Stomach (tissue), 4 donors: ENCODE measurements around the gene KLK14.

Source experiments
- CTCF ChIP-seq, 7 experiments: fragments of 450-650 bp in 4 of 7; fragments of 200-600 bp in 3 of 7; sonication (generic) in 3 of 7; IDR thresholded peaks; one replicate each; pipeline ENCODE4 v1.5.1; 2016 to 2019; ENCODE audit warnings: antibody characterized with exemption in 7 of 7, control low read depth in 2 of 7, mild to moderate bottlenecking in 1 of 7
- EP300 ChIP-seq: sonication (generic); formaldehyde crosslinking; IDR thresholded peaks from one replicate; pipeline ENCODE4 v1.6.1; 2017; ENCODE audit warnings: antibody characterized with exemption
- POLR2A ChIP-seq, 4 donors: fragments of 450-650 bp; IDR thresholded peaks; one replicate each; pipeline ENCODE4 v1.6.1; 2016; ENCODE audit warnings: antibody characterized with exemption in 4 of 4, control low read depth in 2 of 4, mild to moderate bottlenecking in 1 of 4, moderate library complexity in 1 of 4

- TF ChIP-seq CTCF (IDR thresholded peaks at IDR 0.05) (no peak), EP300 (no peak), POLR2A (IDR thresholded peaks at IDR 0.05) (no peak)
Observed at GRCh38 chr19:51093510-51094345, 11.0 kb upstream of the KLK14 start.
